HL-60 (cell line): ENCODE measurements around the gene LCE6A.

ENCODE experiments used
- GABPA ChIP-seq: IDR thresholded peaks from 2 replicates; pipeline ENCODE4 v1.6.1; 2012; ENCODE audit warnings: low read depth
- REST ChIP-seq: IDR thresholded peaks from 2 replicates; pipeline ENCODE4 v1.6.1; 2012; ENCODE audit warnings: low read depth; ENCODE audit not compliant: insufficient replicate concordance
- TF ChIP-seq, protein P1 (sequence below): IDR thresholded peaks from one replicate; pipeline ENCODE4 v1.5.1; 2011; ENCODE audit warnings: low read length, control low read depth, inconsistent platforms; ENCODE audit not compliant: insufficient read depth

- no peak for TF ChIP-seq GABPA
- TF ChIP-seq REST, result no peak
- TF ChIP-seq, protein P1, sequence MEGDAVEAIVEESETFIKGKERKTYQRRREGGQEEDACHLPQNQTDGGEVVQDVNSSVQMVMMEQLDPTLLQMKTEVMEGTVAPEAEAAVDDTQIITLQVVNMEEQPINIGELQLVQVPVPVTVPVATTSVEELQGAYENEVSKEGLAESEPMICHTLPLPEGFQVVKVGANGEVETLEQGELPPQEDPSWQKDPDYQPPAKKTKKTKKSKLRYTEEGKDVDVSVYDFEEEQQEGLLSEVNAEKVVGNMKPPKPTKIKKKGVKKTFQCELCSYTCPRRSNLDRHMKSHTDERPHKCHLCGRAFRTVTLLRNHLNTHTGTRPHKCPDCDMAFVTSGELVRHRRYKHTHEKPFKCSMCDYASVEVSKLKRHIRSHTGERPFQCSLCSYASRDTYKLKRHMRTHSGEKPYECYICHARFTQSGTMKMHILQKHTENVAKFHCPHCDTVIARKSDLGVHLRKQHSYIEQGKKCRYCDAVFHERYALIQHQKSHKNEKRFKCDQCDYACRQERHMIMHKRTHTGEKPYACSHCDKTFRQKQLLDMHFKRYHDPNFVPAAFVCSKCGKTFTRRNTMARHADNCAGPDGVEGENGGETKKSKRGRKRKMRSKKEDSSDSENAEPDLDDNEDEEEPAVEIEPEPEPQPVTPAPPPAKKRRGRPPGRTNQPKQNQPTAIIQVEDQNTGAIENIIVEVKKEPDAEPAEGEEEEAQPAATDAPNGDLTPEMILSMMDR, result no peak
Observed at GRCh38 chr1:152880316-152880715, 37.7 kb downstream of the LCE6A start.
